NCI-H526 (cell line): ENCODE data around the gene SPECC1L.

ENCODE experiments used
- DNase-seq, 2 experiments: peaks; one replicate each; lab custom pipeline; 2025; lab: John Stamatoyannopoulos, UW

Gene SPECC1L

GRCh38 chr22:24325105-24325757 lies 54.6 kb downstream of the SPECC1L start:
- no peak for DNase-seq

DNA sequence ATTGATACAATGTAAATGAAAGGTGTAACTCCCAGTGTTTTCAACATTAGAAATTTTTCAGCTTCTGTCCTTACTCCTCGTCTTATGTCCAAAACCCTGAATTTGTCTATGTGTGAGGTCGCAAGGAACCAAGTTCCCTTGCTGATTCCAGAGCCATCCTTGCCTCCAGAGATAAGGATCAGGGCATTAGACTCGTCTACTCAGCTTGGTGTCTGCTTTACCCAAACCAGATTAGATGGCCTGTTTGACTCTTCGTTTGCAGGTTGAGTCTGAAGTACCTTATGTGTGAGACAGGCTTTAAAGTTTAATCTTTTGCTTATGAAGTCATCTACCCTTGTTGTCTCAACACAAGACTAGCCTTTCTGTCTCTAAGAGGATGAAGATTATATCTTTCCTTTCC lies 55.6 kb downstream of the SPECC1L start:
- no peak for DNase-seq

DNA sequence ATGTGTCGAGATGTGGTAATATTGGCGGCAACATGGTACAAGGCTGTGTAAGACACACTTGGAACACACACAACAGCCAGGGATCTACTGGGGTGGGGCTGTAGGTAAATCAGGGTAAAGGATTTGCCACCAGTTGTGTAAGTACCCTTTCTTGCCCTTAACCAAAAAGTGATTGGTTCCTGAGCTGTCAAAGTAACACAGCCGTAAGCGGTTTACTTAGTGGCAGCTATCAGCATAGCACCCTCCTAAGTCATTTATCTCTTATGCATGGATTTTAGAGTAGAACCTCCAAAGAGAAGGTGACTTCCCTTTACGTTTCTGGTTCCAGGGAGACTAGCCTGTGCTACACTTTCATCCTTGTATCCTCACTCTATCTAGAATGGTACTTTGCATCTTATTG lies 57.2 kb downstream of the SPECC1L start:
- DNase-seq = no peak

DNA sequence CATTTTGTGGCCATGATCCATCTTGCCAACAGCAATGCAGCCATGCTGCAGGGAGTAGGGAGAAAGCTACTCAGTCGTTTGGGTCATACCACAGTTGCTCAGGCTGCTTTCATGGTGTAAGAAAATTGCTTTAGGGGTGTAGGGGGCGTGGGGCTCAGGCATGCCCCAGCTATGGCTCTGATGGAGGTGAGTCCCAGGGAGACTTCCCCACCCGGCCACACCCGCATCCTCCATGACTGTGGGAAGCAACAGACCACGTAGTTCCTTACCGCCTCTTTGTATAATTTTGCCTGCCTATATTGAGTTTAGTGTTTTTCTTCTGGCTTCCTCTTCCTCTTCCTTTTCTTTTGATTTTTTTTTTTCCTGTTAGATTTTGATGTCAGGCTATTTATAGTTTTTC lies 58.8 kb downstream of the SPECC1L start:
- DNase-seq = no peak

- no peak for DNase-seq
These were observed 60.0 kb downstream of the SPECC1L start for GRCh38 chr22:24330636-24331035.

GRCh38 chr22:24331468-24332440 lies 61.1 kb downstream of the SPECC1L start:
- no peak for DNase-seq

GRCh38 chr22:24333301-24333700 lies 62.7 kb downstream of the SPECC1L start:
- DNase-seq = no peak

- DNase-seq = no peak
These were observed 64.9 kb downstream of the SPECC1L start for GRCh38 chr22:24335496-24335895.

GRCh38 chr22:24337894-24338645 lies 67.4 kb downstream of the SPECC1L start:
- peak in 1 of 2 experiments; percentile 26 for DNase-seq

GRCh38 chr22:24338726-24339451 lies 68.3 kb downstream of the SPECC1L start:
- DNase-seq = no peak

- DNase-seq = no peak
These were observed 68.8 kb downstream of the SPECC1L start for GRCh38 chr22:24339452-24339747.

- no peak for DNase-seq
These were observed 71.0 kb downstream of the SPECC1L start for GRCh38 chr22:24341627-24342026.

DNA sequence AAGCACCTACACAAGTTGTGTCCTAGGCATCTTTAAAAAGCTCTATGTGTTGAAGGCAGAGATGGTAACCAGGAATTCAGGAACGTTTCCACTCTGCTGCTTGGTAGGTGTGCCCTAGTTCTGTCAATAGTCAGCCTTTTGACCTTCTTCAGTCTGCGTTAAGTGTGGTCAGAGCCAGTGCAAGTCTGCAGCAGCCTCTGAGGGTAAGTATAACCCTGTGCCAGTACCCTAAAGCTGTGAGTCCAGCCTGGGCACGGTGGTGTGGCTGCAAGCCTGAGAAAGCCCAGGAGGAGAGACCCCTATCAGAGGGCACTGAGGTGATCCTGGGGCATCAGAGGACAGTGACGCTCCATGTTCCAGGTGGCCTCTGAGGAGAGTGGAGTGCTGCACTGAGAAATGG lies 80.0 kb downstream of the SPECC1L start:
- DNase-seq = no peak

GRCh38 chr22:24353121-24353520 lies 82.5 kb downstream of the SPECC1L start:
- DNase-seq = no peak

- no peak for DNase-seq
These were observed 84.9 kb downstream of the SPECC1L start for GRCh38 chr22:24355574-24355973.

GRCh38 chr22:24357547-24357946 lies 86.9 kb downstream of the SPECC1L start:
- no peak for DNase-seq

GRCh38 chr22:24358105-24358836 lies 87.6 kb downstream of the SPECC1L start:
- no peak for DNase-seq

DNA sequence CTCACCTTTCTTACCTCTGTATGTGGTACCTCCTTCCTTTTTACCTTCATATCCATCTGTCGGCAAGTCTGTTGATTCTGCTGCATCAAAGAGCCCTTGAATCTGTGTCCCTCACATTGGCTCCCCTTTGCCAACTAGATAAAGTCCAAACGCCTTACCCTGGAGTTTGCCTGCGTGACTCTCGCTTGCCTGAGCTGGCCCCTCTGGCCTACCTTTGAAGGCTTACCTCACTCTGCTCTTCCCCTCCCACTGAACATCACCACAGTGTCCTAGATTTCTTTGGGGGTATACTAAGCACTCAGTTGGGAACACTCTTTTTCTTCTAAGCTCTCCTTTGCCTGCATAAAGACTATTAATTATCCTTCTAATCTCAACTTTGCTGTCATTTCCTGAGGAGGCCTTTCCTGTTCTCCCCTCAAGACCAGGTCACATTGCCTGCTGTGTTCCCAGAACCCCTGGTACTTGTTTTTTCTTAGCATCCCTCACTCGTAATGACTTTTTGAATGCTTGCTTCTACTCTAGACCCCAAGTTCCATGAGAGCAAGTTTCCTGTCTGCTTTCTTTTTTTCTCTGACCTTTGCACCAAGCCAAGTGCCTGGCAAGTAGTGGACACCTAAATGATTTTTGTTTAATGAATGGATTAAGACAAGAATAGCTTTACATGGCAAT lies 89.0 kb downstream of the SPECC1L start:
- no peak for DNase-seq

GRCh38 chr22:24361976-24362646 lies 91.5 kb downstream of the SPECC1L start:
- no peak for DNase-seq

GRCh38 chr22:24363243-24363642 lies 92.6 kb downstream of the SPECC1L start:
- DNase-seq = no peak
